Activated CD4-positive, alpha-beta memory T cell treated with anti-CD3 and anti-CD28 coated beads, Interleukin-2, amount 10 ng/mL, durations not matched to agents 7 days and 5 days (primary cell): Measurements from ENCODE around the gene ECI2. TPM values are rescaled to one million over a fixed set of nuclear protein-coding genes. Genes with fewer than 3 reads are reported as not detected.

Source experiments
- CTCF ChIA-PET: fragments of 350-600 bp; sonication (Branson Sonifier 250); formaldehyde crosslinking; loops from one replicate; lab custom pipeline; 2021; ENCODE audit warnings: antibody characterized with exemption, inconsistent platforms; lab: Charles Lee
- POLR2A ChIA-PET: fragments of 350-600 bp; sonication (Branson Sonifier 250); formaldehyde crosslinking; loops from one replicate; lab custom pipeline; 2021; ENCODE audit warnings: antibody characterized with exemption; lab: Charles Lee
- DNase-seq: peaks from one replicate; pipeline ENCODE4 v3.0.0-alpha.2; 2020
- H3K27ac Mint-ChIP-seq: one replicate; pipeline ENCODE4 v1.8.0; 2021; ENCODE audit warnings: mild to moderate bottlenecking, mixed read lengths
- H3K27me3 Mint-ChIP-seq: one replicate; pipeline ENCODE4 v1.8.0; 2021; ENCODE audit warnings: mixed read lengths
- H3K36me3 Mint-ChIP-seq: one replicate; pipeline ENCODE4 v1.8.0; 2021; ENCODE audit warnings: low read depth, mixed read lengths
- H3K4me1 Mint-ChIP-seq: one replicate; pipeline ENCODE4 v1.8.0; 2021; ENCODE audit warnings: mixed read lengths
- H3K4me3 Mint-ChIP-seq: one replicate; pipeline ENCODE4 v1.8.0; 2021; ENCODE audit warnings: mild to moderate bottlenecking, mixed read lengths
- H3K9me3 Mint-ChIP-seq: one replicate; pipeline ENCODE4 v1.8.0; 2021; ENCODE audit warnings: mixed read lengths
- total RNA-seq, 2 experiments: library from RNA; stranded (reverse); gene quantifications; one replicate each; pipeline ENCODE4 v1.2.3, GENCODE V29; 2021

The ECI2 gene, protein sequence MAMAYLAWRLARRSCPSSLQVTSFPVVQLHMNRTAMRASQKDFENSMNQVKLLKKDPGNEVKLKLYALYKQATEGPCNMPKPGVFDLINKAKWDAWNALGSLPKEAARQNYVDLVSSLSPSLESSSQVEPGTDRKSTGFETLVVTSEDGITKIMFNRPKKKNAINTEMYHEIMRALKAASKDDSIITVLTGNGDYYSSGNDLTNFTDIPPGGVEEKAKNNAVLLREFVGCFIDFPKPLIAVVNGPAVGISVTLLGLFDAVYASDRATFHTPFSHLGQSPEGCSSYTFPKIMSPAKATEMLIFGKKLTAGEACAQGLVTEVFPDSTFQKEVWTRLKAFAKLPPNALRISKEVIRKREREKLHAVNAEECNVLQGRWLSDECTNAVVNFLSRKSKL
- total RNA-seq = 10 to 100 TPM; 35.5 to 37.2 TPM

DNA sequence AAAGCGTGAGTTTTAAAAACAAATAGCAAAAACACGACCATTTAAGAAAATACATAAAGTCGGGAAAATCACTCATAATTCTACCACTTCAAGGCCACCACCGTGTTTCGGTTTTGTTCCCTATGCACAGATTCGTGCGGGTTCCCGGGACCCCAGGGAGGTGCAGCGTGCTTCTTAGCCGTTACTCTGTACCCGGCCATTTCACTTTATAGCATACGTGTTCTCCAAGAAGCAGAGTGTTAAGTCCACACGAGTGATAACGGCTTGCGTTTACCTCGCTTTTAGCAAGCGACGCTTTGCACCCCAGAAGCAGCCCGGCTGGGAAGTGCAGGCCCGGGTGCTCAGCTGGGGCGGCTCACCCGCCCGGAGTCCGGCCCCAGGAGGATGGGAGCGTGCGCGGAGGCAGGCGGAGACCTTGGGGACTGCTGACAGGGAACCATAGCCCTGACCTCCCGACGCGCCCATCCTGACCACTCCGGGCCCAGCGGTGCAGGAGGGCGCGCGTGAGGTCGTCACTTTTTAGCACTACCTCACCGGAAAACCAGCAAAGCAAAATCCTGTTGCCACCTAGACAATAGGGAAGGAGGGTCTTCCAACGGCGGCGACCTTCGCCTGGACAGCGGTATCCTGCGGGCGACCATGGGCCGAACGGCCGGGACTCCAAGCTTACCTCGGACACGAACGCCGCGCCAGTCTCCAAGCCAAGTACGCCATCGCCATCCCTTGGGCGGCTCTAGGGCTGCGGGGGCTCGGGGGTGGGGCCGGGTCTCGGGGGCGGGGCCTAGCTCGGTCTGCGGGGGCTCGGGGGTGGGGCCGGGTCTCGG is at the start of gene ECI2:
Gene ECI2, minus strand, starts transcription at position 735 of the 824 bp plus-strand sequence. Its CDS starts 15 bp downstream, at position 720.
- ChIA-PET POLR2A (interaction anchor here (0.8 to 5.8 kb wide), 7 partner anchors 10 to 286 kb away, joined by 3 to 49 read pairs (median 4); partner anchors contain the start of gene FAM50B), CTCF (interaction anchor here (0.6 to 3.2 kb wide), 6 partner anchors 20 to 1522 kb away, joined by 3 to 27 read pairs (median 6); a partner anchor contains a TSS)
- Mint-ChIP-seq H3K36me3 (peaks cover 34% of the 10 kb centered on the region), H3K27ac (peak within 1 kb of the TSS; percentile 77), H3K4me1 (peaks cover 36% of the 10 kb centered on the region), H3K9me3 (peaks cover 4% of the 10 kb centered on the region), H3K4me3 (peak within 1 kb of the TSS; percentile 82), H3K27me3 (no peaks in the 10 kb centered on the region)
- peak; percentile 62 for DNase-seq

DNA sequence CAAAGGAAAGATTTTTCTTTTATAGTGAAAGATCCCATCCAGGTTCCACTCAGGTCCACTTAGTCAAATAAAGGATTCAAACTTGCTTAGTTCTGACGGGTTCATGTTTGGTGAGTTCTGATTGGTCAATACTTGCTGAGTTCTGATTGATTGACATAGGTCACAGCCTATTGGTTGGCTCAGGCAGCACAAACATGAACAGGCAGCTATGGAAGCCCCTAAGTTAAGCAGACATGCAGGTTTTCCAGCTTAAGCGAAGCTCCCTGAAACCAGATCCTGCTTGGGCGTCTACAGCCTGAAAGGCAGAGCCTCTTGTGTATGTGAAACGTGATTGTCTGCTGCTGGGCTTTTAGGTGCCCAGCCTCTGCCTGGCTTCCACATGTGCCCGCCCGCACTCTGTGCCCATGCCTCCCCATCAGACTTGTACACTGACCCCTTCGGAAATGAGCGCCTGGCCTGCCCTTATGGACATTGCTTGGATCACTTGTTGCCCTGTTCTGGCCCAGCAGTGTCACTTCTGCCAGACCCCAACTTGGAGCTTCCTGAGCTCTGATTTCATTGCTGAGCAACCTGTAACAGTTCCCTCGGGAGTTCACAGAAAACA is 45.4 kb upstream of the ECI2 start:
- POLR2A ChIA-PET = no interaction called here
- peaks cover 3% of the 10 kb centered on the region for H3K27me3 Mint-ChIP-seq
- DNase-seq = no peak
- CTCF ChIA-PET = no interaction called here
- no peaks in the 10 kb centered on the region for H3K36me3 Mint-ChIP-seq
- H3K4me1 Mint-ChIP-seq = peaks cover 10% of the 10 kb centered on the region
- H3K9me3 Mint-ChIP-seq = no peaks in the 10 kb centered on the region
- H3K4me3 Mint-ChIP-seq = no peak overlapping the region
- no peak overlapping the region for H3K27ac Mint-ChIP-seq

DNA sequence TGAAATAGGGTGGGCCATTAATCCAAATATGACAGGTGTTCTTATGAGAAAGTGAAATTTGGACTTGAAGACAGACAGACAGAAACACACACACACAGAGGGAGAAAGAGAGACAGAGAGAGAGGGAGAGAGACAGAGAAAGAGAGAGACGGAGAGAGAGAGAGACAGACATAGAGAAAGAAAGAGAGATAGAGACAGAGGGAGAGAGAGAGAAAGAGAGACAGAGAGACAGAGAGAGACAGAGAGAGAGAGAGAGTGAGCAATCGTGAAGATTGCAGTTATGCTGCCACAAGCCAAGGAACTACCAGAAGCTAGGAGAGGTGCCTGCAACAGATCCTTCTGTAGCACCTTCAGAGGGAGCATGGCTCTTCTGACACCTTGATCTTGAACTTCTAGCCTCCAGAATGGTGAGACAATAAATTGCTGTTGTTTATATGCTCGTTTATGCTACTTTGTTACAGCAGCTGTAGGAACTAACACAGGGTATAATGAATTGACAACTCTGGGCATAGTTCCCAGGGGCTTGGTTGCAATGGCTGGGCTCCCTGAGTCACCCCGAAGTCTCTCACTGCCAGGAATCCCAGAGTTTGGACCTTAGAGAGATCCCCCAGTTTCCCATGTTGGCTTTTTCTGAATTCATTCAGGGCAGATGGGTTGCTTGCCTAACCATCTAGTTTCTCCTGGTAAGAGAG is 44.7 kb upstream of the ECI2 start:
- CTCF ChIA-PET = no interaction called here

DNA sequence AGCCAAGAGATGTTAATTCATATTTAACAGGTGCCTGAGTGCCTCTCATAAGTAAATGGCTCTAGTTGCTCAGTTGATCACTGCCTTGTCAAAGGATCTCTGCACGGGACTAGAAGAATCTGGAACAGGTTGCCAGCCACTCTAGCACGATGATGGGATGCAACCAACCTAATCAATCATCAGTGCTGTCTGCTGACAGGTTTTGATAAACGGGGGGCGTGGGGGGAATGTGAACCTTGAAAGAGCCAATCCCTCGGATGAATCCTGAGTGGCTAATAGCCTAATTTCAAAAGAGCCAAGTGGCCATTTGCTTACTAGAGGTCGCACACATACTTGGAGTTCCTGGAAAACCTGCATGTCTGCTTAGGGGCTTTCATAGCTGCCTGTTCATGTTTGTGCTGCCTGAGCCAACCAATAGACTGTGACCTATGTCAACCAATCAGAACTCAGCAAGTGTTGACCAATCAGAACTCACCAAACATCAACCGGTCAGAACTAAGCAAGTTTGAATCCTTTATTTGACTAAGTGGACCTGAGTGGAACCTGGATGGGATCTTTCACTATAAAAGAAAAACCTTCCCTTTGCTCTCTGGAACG is 43.5 kb upstream of the ECI2 start:
- Mint-ChIP-seq H3K4me3 (no peak overlapping the region), H3K27ac (no peak overlapping the region), H3K27me3 (peaks cover 3% of the 10 kb centered on the region), H3K9me3 (no peaks in the 10 kb centered on the region), H3K36me3 (no peaks in the 10 kb centered on the region), H3K4me1 (no peaks in the 10 kb centered on the region)
- ChIA-PET CTCF (no interaction called here), POLR2A (no interaction called here)
- no peak for DNase-seq

More for the DNA sequence above, 44.7 kb upstream of the ECI2 start:
- DNase-seq = no peak
- POLR2A ChIA-PET = no interaction called here
- H3K4me3 Mint-ChIP-seq = no peak overlapping the region
- H3K27me3 Mint-ChIP-seq = peaks cover 3% of the 10 kb centered on the region
- no peak overlapping the region for H3K27ac Mint-ChIP-seq
- H3K4me1 Mint-ChIP-seq = peaks cover 3% of the 10 kb centered on the region
- no peaks in the 10 kb centered on the region for H3K36me3 Mint-ChIP-seq
- no peaks in the 10 kb centered on the region for H3K9me3 Mint-ChIP-seq

DNA sequence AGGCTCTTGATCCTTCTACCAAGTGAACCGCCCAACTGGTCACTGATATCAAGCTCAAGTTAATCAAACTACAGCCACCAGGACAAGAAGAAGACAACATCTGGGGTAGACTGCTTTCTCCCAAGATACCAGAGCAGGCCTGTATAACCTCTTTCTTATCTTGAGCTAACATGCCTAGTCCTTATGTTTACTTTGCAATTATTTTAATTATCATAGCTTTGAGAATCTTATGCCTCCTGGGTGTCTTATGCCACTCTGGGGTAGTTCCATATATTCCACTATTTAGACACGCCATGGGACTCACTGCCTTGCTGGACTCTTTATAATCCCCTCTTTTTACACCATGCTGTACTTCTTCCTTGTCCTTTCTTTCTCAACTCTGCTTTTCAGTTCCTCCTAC is 41.5 kb upstream of the ECI2 start:
- Mint-ChIP-seq H3K27me3 (peaks cover 3% of the 10 kb centered on the region), H3K27ac (no peak overlapping the region), H3K36me3 (no peaks in the 10 kb centered on the region), H3K4me1 (no peaks in the 10 kb centered on the region), H3K9me3 (no peaks in the 10 kb centered on the region), H3K4me3 (no peak overlapping the region)
- DNase-seq = no peak
- POLR2A ChIA-PET = no interaction called here
- CTCF ChIA-PET = no interaction called here

DNA sequence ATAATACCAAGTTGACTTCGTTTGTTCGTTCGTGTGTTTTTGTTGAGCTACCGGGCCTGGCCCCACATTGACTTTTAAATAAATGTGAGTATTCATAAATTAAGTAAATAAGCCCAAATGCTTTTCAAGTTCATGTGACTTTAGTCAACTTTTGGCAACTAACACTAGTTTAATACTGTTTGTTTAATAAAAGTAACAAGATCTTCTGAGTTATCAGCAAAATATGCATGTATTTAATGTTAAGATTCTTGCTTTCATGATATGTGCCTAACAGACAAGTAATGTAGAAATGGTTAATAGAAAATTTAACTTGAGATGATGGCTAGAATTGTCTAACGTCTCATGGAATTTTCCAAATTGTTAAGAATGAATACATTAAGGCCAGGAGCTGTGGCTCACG is 38.7 kb upstream of the ECI2 start:
- Mint-ChIP-seq H3K9me3 (no peaks in the 10 kb centered on the region), H3K27me3 (no peaks in the 10 kb centered on the region), H3K4me1 (no peaks in the 10 kb centered on the region), H3K4me3 (no peak overlapping the region), H3K27ac (no peak overlapping the region), H3K36me3 (no peaks in the 10 kb centered on the region)
- ChIA-PET POLR2A (no interaction called here), CTCF (interaction anchor here (1.7 to 3.6 kb wide), 2 partner anchors 21 to 36 kb away, joined by 3 to 12 read pairs; no protein-coding TSS in a partner anchor)
- no peak for DNase-seq

DNA sequence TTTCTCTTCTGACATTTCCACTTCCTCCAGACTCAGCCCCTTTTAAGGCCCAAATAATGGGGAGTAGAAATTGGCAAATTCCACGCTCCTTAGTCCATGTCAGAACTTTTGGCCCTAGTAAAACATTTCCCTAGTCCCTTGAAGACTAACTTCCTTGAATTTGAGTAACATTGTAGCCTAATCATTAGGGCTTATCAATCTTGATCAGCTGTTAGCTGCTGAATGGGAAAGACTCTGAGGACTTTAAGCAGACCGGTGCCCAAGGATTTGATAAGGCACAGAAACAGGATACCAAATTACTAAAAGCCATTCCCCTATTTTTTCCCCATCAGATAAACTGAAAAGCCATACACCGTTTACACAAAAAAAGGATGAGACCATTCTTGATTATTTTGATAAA is 37.0 kb upstream of the ECI2 start:
- CTCF ChIA-PET = interaction anchor here (1.7 kb wide), 1 partner anchor 19 kb away, joined by 3 read pairs; no protein-coding TSS in a partner anchor
- Mint-ChIP-seq H3K36me3 (no peaks in the 10 kb centered on the region), H3K4me1 (no peaks in the 10 kb centered on the region), H3K27me3 (no peaks in the 10 kb centered on the region), H3K4me3 (no peak overlapping the region), H3K27ac (no peak overlapping the region), H3K9me3 (peaks cover 6% of the 10 kb centered on the region)
- DNase-seq = no peak
- POLR2A ChIA-PET = no interaction called here

DNA sequence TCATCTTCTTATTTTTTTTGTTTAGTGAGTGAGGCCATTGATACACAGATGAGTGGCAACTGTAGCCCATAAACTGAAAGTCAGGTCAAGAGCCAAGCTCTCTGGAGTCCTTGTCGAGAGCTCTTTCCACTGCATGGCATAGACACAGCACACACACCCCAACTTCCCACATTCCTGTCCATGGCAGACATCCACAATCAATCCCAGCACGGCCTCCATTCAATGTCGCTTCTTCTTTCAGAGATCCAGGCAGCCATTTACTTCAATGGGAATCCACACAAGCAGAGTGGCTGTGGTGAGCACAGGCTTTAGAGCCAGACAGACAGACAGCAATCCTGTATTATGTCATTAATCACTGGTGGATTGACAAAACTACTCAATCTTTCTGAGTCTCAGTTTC is 34.9 kb upstream of the ECI2 start:
- POLR2A ChIA-PET = no interaction called here
- no peak overlapping the region for H3K27ac Mint-ChIP-seq
- H3K9me3 Mint-ChIP-seq = peaks cover 8% of the 10 kb centered on the region
- H3K4me1 Mint-ChIP-seq = no peaks in the 10 kb centered on the region
- no peaks in the 10 kb centered on the region for H3K27me3 Mint-ChIP-seq
- no peak for DNase-seq
- CTCF ChIA-PET = no interaction called here
- no peaks in the 10 kb centered on the region for H3K36me3 Mint-ChIP-seq
- H3K4me3 Mint-ChIP-seq = no peak overlapping the region

DNA sequence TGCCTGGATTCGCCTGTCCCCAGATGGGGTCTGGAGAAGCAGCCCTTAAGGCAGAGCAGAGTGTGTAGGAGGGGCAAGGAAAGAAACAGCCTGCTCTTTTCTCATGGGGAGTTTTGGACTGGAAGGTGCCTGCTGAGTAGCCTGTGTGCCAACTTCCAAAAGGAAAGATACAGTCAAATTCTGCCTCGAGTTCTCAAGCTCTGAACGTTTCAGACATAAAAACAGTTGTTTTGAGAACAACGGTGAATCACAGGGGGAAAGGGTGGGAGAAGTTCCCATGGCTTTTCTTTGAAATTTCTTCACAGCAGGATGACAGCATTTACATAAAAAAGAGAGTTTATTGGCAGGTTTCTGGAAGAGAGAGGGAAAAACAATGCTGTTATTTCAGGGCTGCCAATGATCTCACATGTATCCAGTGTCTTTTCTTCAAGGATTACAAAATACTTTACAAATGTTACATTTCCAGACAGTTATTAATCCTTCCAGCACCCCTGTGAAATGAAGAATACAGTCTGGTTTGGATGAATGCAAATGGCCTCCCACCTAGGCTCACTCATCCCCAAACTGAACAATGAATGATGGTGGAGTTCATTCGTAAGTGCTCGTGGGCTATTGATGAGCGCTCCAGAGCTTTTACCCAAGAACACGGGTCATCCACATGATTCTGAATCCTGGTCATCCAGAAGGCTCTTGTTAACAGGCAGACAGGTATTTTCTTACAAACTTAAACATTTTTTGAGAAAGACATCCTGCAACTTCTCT is 33.8 kb upstream of the ECI2 start:
- no peak for DNase-seq
- Mint-ChIP-seq H3K9me3 (peaks cover 8% of the 10 kb centered on the region), H3K27me3 (no peaks in the 10 kb centered on the region), H3K4me1 (no peaks in the 10 kb centered on the region), H3K4me3 (no peak overlapping the region), H3K36me3 (no peaks in the 10 kb centered on the region), H3K27ac (no peak overlapping the region)
- POLR2A ChIA-PET = no interaction called here
- CTCF ChIA-PET = interaction anchor here (0.6 kb wide), 1 partner anchor 439 kb away, joined by 3 read pairs; no protein-coding TSS in a partner anchor

DNA sequence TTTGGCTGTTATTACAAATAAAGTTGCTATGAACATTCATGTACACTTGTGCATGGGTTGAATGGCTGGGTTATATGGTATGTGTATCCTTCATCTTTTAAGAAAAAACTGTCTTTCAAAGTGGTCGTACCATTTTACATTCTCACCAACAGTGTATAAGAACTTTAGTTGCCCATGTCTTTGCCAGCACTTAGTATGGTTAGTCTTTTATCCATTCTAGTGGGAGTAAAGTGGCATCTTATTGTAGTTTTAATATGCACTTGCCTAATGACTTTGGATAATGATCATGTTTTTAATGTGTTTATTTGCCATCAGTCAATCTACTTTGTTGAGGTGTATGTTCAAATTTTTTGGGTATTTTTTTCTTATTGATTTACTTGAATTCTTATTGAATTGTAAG is 32.5 kb upstream of the ECI2 start:
- POLR2A ChIA-PET = no interaction called here
- H3K4me1 Mint-ChIP-seq = no peaks in the 10 kb centered on the region
- no peak overlapping the region for H3K4me3 Mint-ChIP-seq
- CTCF ChIA-PET = no interaction called here
- no peak overlapping the region for H3K27ac Mint-ChIP-seq
- no peak for DNase-seq
- no peaks in the 10 kb centered on the region for H3K27me3 Mint-ChIP-seq
- no peaks in the 10 kb centered on the region for H3K36me3 Mint-ChIP-seq
- H3K9me3 Mint-ChIP-seq = peaks cover 8% of the 10 kb centered on the region

DNA sequence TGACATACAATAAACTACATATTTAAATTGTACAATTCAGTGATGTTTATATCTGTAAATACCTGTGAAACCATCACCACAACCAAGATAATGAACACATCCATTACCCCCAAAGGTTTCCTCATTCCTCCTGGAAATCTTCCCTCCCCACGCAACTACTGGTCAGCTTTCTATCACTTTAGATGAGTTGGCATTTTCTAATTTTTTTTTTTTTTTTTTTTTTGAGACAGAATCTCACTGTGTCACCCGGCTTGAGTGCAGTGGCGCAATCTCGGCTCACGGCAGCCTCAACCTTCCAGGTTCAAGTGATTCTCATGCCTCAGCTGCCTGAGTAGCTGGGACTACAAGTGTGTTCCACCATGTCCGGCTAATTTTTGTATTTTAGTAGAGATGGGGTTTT is 31.7 kb upstream of the ECI2 start:
- peaks cover 8% of the 10 kb centered on the region for H3K9me3 Mint-ChIP-seq
- no peak overlapping the region for H3K4me3 Mint-ChIP-seq
- ChIA-PET POLR2A (no interaction called here), CTCF (no interaction called here)
- no peaks in the 10 kb centered on the region for H3K27me3 Mint-ChIP-seq
- H3K4me1 Mint-ChIP-seq = no peaks in the 10 kb centered on the region
- H3K27ac Mint-ChIP-seq = no peak overlapping the region
- H3K36me3 Mint-ChIP-seq = no peaks in the 10 kb centered on the region
- no peak for DNase-seq

DNA sequence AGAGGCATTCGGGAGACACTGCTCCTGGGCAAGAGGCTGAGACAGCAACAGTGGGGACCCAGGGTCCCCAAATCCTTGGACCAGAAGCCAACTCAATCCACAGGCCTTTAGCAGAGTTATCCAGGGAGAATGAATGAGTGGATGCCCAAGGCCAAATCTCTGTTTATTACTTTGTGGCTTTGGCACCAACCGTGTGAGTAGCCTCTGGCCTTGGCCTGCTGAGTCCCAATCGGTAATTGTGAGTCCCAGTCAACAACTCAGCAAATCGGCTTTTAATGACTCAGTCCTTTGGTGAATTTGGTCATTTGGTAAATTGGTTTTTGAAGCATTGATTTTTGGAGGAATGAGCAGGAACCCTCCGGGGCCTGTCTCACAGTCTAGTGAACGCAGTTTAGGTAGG is 29.1 kb upstream of the ECI2 start:
- DNase-seq = no peak
- no peak overlapping the region for H3K4me3 Mint-ChIP-seq
- H3K4me1 Mint-ChIP-seq = no peaks in the 10 kb centered on the region
- H3K27me3 Mint-ChIP-seq = no peaks in the 10 kb centered on the region
- POLR2A ChIA-PET = no interaction called here
- no peak overlapping the region for H3K27ac Mint-ChIP-seq
- H3K36me3 Mint-ChIP-seq = no peaks in the 10 kb centered on the region
- H3K9me3 Mint-ChIP-seq = peaks cover 8% of the 10 kb centered on the region
- CTCF ChIA-PET = interaction anchor here (1.4 kb wide), 1 partner anchor 46 kb away, joined by 3 read pairs; no protein-coding TSS in a partner anchor
